A549 (cell line): ENCODE measurements around the gene SLC22A13.

ENCODE experiments used
- CTCF ChIP-seq: fragments of >200 bp; sonication (Bioruptor Twin); formaldehyde crosslinking; IDR thresholded peaks from 3 replicates; pipeline ENCODE4 v1.5.1; 2016
- ESRRA ChIP-seq: fragments of 150-350 bp; IDR thresholded peaks from 2 replicates; pipeline ENCODE4 v1.6.1; 2014; ENCODE audit warnings: mild to moderate bottlenecking, low read length, borderline replicate concordance
- GATA3 ChIP-seq: IDR thresholded peaks from 2 replicates; pipeline ENCODE4 v1.6.1; 2012; ENCODE audit warnings: borderline replicate concordance
- HMGXB4 ChIP-seq: fragments of 250-450 bp; sonication (Bioruptor Pico); IDR thresholded peaks from 2 replicates; pipeline ENCODE4 v1.5.0; 2021; ENCODE audit warnings: mild to moderate bottlenecking, moderate library complexity, borderline replicate concordance
- JUN ChIP-seq, 2 experiments: fragments of >200 bp; sonication (Bioruptor Twin); formaldehyde crosslinking; IDR thresholded peaks; 2 replicates in 1 of 2; 3 replicates in 1 of 2; pipeline ENCODE4 v1.6.1; 2016 to 2017
- MAX ChIP-seq: IDR thresholded peaks from 2 replicates; pipeline ENCODE4 v1.6.1; 2012
- POLR2A ChIP-seq: IDR thresholded peaks from 2 replicates; pipeline ENCODE4 v1.6.1; 2012; ENCODE audit warnings: mild to moderate bottlenecking, low read length
- RAD21 ChIP-seq, 2 experiments: fragments of >200 bp in 1 of 2; sonication (Bioruptor Twin) in 1 of 2; formaldehyde crosslinking in 1 of 2; IDR thresholded peaks in 1 of 2; conservative IDR thresholded peaks in 1 of 2; 2 replicates in 1 of 2; 3 replicates in 1 of 2; pipeline ENCODE4 v1.6.1; 2012 to 2018; ENCODE audit warnings: inconsistent platforms in 1 of 2
- REST ChIP-seq: fragments of 200-600 bp; sonication (generic); IDR thresholded peaks from 2 replicates; pipeline ENCODE4 v1.6.1; 2016; ENCODE audit warnings: antibody characterized with exemption, mild to moderate bottlenecking, moderate library complexity
- RFX5 ChIP-seq: fragments of 450-650 bp; IDR thresholded peaks from 2 replicates; pipeline ENCODE4 v1.7.1; 2014; ENCODE audit warnings: antibody characterized with exemption, mild to moderate bottlenecking, moderate library complexity
- USF2 ChIP-seq: fragments of 450-650 bp; IDR thresholded peaks from 2 replicates; pipeline ENCODE4 v1.6.1; 2014; ENCODE audit warnings: antibody characterized with exemption

GRCh38 chr3:38226273-38226672 lies 39.3 kb upstream of the SLC22A13 start:
- no peak for TF ChIP-seq GATA3
- no peak for TF ChIP-seq MAX
- TF ChIP-seq CTCF = no peak
- TF ChIP-seq JUN (IDR thresholded peaks at IDR 0.05) = no peak
- TF ChIP-seq POLR2A = no peak
- no peak for TF ChIP-seq ESRRA
- no peak for TF ChIP-seq RAD21 (conservative IDR thresholded peaks at IDR 0.05 in 1 of 2, IDR thresholded peaks at IDR 0.05 in 1 of 2)
- no peak for TF ChIP-seq RFX5
- TF ChIP-seq USF2 = no peak
- no peak for TF ChIP-seq REST
- no peak for TF ChIP-seq HMGXB4
